SK-N-SH treated with all-trans-retinoic acid at 6 μM for 48 hours (cell line): ENCODE measurements around the gene GLIS1.
A peak's percentile ranks its signal among the peaks of the same experiment; 100 is the strongest.

Experiments
- ATAC-seq: fragments of 200-7000 bp; cut with Tn5 transposase; 3 replicates; pipeline ENCODE4 v1.9.1; 2020; ENCODE audit warnings: mild to moderate bottlenecking, moderate library complexity
- ARNTL ChIP-seq: fragments of 450-650 bp; formaldehyde crosslinking; IDR thresholded peaks from 2 replicates; pipeline ENCODE4 v1.5.0; 2020; ENCODE audit warnings: low read depth, mild to moderate bottlenecking, moderate library complexity, borderline replicate concordance
- CSDC2 ChIP-seq: fragments of 250-450 bp; sonication (Bioruptor Pico); IDR thresholded peaks from 2 replicates; pipeline ENCODE4 v1.5.0; 2020; ENCODE audit warnings: mild to moderate bottlenecking, moderate library complexity
- CSRNP3 ChIP-seq: fragments of 250-450 bp; sonication (Bioruptor Pico); IDR thresholded peaks from 2 replicates; pipeline ENCODE4 v1.5.1; 2021; ENCODE audit warnings: mild to moderate bottlenecking, moderate library complexity
- ESRRG ChIP-seq: fragments of 250-450 bp; sonication (Bioruptor Pico); IDR thresholded peaks from 2 replicates; pipeline ENCODE4 v1.6.1; 2021; ENCODE audit warnings: mild to moderate bottlenecking
- GLIS3 ChIP-seq: fragments of 250-450 bp; sonication (Bioruptor Pico); IDR thresholded peaks from 2 replicates; pipeline ENCODE4 v1.5.0; 2020; ENCODE audit warnings: mild to moderate bottlenecking, moderate library complexity
- ISL1 ChIP-seq: fragments of 250-450 bp; sonication (Bioruptor Pico); IDR thresholded peaks from 2 replicates; pipeline ENCODE4 v2.1.2; 2022; ENCODE audit warnings: mild to moderate bottlenecking, moderate library complexity
- OSR1 ChIP-seq: fragments of 250-450 bp; sonication (Bioruptor Pico); IDR thresholded peaks from 2 replicates; pipeline ENCODE4 v1.8.0; 2022; ENCODE audit warnings: moderate library complexity, mild to moderate bottlenecking, inconsistent platforms
- PPARA ChIP-seq: fragments of 250-450 bp; sonication (Bioruptor Pico); IDR thresholded peaks from 2 replicates; pipeline ENCODE4 v1.5.0; 2020; ENCODE audit warnings: mild to moderate bottlenecking, borderline replicate concordance
- RARB ChIP-seq: fragments of 250-450 bp; sonication (Bioruptor Pico); IDR thresholded peaks from 2 replicates; pipeline ENCODE4 v1.8.0; 2021; ENCODE audit warnings: mild to moderate bottlenecking, moderate library complexity
- SNAI2 ChIP-seq: fragments of 250-450 bp; sonication (Bioruptor Pico); IDR thresholded peaks from 2 replicates; pipeline ENCODE4 v1.5.0; 2020; ENCODE audit warnings: mild to moderate bottlenecking, moderate library complexity
- TCF4 ChIP-seq: fragments of 250-450 bp; sonication (Bioruptor Pico); IDR thresholded peaks from 2 replicates; pipeline ENCODE4 v1.8.0; 2021; ENCODE audit warnings: mild to moderate bottlenecking, moderate library complexity, borderline replicate concordance
- TOX ChIP-seq: fragments of 250-450 bp; sonication (Bioruptor Pico); IDR thresholded peaks from 2 replicates; pipeline ENCODE4 v1.8.0; 2021; ENCODE audit warnings: mild to moderate bottlenecking, moderate library complexity, borderline replicate concordance
- ZC3H10 ChIP-seq: fragments of 250-450 bp; sonication (Bioruptor Pico); IDR thresholded peaks from 2 replicates; pipeline ENCODE4 v1.5.1; 2021; ENCODE audit warnings: mild to moderate bottlenecking, moderate library complexity
- ZFP3 ChIP-seq: fragments of 250-450 bp; sonication (Bioruptor Pico); IDR thresholded peaks from 2 replicates; pipeline ENCODE4 v1.5.0; 2020; ENCODE audit warnings: mild to moderate bottlenecking, moderate library complexity
- ZFP30 ChIP-seq: fragments of 450-650 bp; formaldehyde crosslinking; IDR thresholded peaks from 2 replicates; pipeline ENCODE4 v1.5.0; 2022; ENCODE audit warnings: mild to moderate bottlenecking, moderate library complexity
- ZNF565 ChIP-seq: fragments of 450-650 bp; formaldehyde crosslinking; conservative IDR thresholded peaks from 2 replicates; pipeline ENCODE4 v1.5.0; 2020; ENCODE audit warnings: low read depth, mild to moderate bottlenecking, moderate library complexity
- ZNF70 ChIP-seq: fragments of 450-650 bp; formaldehyde crosslinking; IDR thresholded peaks from 2 replicates; pipeline ENCODE4 v1.5.0; 2020; ENCODE audit warnings: mild to moderate bottlenecking, moderate library complexity
- ZNF8 ChIP-seq: fragments of 450-650 bp; formaldehyde crosslinking; IDR thresholded peaks from 2 replicates; pipeline ENCODE4 v1.5.0; 2020; ENCODE audit warnings: mild to moderate bottlenecking, moderate library complexity
- TF ChIP-seq, protein P1 (sequence below): fragments of 250-450 bp; sonication (Bioruptor Pico); IDR thresholded peaks from 2 replicates; pipeline ENCODE4 v1.5.1; 2020; ENCODE audit warnings: low read depth, mild to moderate bottlenecking, moderate library complexity
- TF ChIP-seq, protein P2 (sequence below): fragments of 250-450 bp; sonication (Bioruptor Pico); IDR thresholded peaks from 2 replicates; pipeline ENCODE4 v1.8.0; 2020; ENCODE audit warnings: mild to moderate bottlenecking, moderate library complexity, borderline replicate concordance
- TF ChIP-seq, protein P3 (sequence below): fragments of 250-450 bp; sonication (Bioruptor Pico); IDR thresholded peaks from 2 replicates; pipeline ENCODE4 v1.8.0; 2021; ENCODE audit warnings: low read depth, mild to moderate bottlenecking, moderate library complexity, borderline replicate concordance

The GLIS1 gene

DNA sequence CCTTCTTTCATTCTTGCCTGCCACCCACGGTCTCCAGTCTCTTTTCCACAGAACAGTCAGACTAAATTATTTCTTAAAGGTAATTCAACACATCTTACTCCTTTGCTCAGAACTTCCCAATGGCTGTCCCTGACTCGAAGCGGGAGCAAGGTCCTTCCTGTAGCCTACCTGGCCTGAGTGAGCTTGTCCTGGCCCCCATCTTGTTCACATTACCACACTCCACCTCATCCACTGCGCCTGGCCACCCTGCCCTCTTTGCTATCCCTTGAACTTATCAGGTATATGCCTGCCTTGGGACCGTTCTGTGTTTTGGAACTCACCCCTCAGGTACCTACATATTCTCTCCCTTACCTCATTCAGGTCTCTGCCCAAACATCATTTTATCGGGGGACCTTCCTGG lies 13.3 kb upstream of the GLIS1 start:
- TF ChIP-seq PPARA (CRISPR knock-in tag): no peak
- TF ChIP-seq OSR1 (CRISPR knock-in tag): no peak
- TF ChIP-seq ZFP30 (CRISPR knock-in tag): no peak
- TF ChIP-seq, protein P1, sequence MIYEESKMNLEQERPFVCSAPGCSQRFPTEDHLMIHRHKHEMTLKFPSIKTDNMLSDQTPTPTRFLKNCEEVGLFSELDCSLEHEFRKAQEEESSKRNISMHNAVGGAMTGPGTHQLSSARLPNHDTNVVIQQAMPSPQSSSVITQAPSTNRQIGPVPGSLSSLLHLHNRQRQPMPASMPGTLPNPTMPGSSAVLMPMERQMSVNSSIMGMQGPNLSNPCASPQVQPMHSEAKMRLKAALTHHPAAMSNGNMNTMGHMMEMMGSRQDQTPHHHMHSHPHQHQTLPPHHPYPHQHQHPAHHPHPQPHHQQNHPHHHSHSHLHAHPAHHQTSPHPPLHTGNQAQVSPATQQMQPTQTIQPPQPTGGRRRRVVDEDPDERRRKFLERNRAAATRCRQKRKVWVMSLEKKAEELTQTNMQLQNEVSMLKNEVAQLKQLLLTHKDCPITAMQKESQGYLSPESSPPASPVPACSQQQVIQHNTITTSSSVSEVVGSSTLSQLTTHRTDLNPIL (CRISPR knock-in tag): no peak
- TF ChIP-seq ARNTL (CRISPR knock-in tag): no peak
- no peak for TF ChIP-seq ZC3H10 (CRISPR knock-in tag)
- no peak for TF ChIP-seq ZNF8 (CRISPR knock-in tag)
- TF ChIP-seq ISL1 (CRISPR knock-in tag): no peak
- no peak for TF ChIP-seq SNAI2 (CRISPR knock-in tag)
- TF ChIP-seq, all 23 proteins: peak for 0
- no peak for ATAC-seq

DNA sequence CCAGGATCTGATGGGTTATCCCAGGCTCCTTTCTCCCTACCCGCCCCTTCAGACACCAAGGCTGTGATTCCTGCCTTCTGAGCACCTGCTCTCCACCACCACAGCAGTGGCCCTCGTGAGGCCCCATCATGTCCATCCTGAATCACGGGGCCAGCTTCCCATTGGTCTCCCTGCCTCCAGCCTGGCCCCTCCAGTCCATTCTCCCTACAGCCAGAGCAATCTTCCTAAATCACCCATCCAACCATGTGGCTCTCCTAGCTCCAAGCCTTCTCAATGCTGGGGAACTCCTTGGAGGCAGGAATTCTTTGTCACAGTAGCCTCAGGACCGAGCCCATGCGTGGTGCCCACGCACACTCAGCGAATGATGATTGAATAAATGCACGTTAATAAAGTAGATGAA lies 8.9 kb upstream of the GLIS1 start:
- no peak for ATAC-seq
- TF ChIP-seq TCF4 (CRISPR knock-in tag): no peak
- TF ChIP-seq CSRNP3 (CRISPR knock-in tag): no peak
- TF ChIP-seq RARB (CRISPR knock-in tag): no peak
- TF ChIP-seq ZFP3 (CRISPR knock-in tag): no peak
- no peak for TF ChIP-seq PPARA (CRISPR knock-in tag)
- no peak for TF ChIP-seq ZFP30 (CRISPR knock-in tag)
- TF ChIP-seq OSR1 (CRISPR knock-in tag): no peak
- no peak for TF ChIP-seq ZNF565 (CRISPR knock-in tag)
- TF ChIP-seq ESRRG (CRISPR knock-in tag): no peak
- no peak for TF ChIP-seq GLIS3
- no peak for TF ChIP-seq ARNTL (CRISPR knock-in tag)
- no peak for TF ChIP-seq TOX (CRISPR knock-in tag)
- no peak for TF ChIP-seq ZC3H10 (CRISPR knock-in tag)
- TF ChIP-seq ZNF8 (CRISPR knock-in tag): no peak
- TF ChIP-seq CSDC2 (CRISPR knock-in tag): no peak
- TF ChIP-seq, protein P2, sequence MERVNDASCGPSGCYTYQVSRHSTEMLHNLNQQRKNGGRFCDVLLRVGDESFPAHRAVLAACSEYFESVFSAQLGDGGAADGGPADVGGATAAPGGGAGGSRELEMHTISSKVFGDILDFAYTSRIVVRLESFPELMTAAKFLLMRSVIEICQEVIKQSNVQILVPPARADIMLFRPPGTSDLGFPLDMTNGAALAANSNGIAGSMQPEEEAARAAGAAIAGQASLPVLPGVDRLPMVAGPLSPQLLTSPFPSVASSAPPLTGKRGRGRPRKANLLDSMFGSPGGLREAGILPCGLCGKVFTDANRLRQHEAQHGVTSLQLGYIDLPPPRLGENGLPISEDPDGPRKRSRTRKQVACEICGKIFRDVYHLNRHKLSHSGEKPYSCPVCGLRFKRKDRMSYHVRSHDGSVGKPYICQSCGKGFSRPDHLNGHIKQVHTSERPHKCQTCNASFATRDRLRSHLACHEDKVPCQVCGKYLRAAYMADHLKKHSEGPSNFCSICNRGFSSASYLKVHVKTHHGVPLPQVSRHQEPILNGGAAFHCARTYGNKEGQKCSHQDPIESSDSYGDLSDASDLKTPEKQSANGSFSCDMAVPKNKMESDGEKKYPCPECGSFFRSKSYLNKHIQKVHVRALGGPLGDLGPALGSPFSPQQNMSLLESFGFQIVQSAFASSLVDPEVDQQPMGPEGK: no peak
- no peak for TF ChIP-seq ZNF70 (CRISPR knock-in tag)
- TF ChIP-seq, protein P3, sequence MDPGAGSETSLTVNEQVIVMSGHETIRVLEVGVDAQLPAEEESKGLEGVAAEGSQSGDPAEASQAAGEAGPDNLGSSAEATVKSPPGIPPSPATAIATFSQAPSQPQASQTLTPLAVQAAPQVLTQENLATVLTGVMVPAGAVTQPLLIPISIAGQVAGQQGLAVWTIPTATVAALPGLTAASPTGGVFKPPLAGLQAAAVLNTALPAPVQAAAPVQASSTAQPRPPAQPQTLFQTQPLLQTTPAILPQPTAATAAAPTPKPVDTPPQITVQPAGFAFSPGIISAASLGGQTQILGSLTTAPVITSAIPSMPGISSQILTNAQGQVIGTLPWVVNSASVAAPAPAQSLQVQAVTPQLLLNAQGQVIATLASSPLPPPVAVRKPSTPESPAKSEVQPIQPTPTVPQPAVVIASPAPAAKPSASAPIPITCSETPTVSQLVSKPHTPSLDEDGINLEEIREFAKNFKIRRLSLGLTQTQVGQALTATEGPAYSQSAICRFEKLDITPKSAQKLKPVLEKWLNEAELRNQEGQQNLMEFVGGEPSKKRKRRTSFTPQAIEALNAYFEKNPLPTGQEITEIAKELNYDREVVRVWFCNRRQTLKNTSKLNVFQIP (CRISPR knock-in tag): no peak

DNA sequence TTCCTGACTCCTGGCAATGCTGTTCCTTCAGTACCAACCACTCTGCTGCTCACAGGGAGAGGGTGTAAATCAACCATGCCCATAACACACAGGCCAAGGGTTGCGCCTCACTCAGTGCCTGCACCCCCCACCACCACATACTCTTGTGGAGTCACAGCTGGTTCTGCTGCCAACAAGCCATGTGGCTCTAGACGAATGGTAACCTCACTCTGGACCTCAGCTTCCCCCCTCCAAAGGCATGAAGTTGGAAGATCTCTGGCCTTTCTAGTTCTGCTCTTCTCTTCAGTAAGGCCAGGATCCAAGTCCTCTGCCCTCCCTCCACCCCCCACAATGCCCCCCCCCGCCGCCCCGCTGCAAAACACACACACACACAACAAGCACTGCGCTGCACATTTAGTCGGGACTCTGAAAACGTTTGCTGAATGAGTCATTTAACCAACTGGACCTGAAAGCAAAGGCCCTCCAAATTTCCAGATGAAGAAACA lies 1.7 kb upstream of the GLIS1 start:
- ATAC-seq: no peak
- no peak for TF ChIP-seq ZC3H10 (CRISPR knock-in tag)
- TF ChIP-seq, all 23 proteins: peak for 0

GRCh38 chr1:53738205-53739108 lies 507 bp downstream of the GLIS1 start:
- peak; percentile 18; the same call in 1 of the 3 replicates for ATAC-seq
- TF ChIP-seq CSRNP3 (CRISPR knock-in tag) (no peak), ZC3H10 (CRISPR knock-in tag) (no peak), TOX (CRISPR knock-in tag) (no peak), ZNF70 (CRISPR knock-in tag) (no peak), RARB (CRISPR knock-in tag) (no peak), ARNTL (CRISPR knock-in tag) (no peak), CSDC2 (CRISPR knock-in tag) (no peak)
- TF ChIP-seq, protein P2: no peak
